Left lung (tissue), 10 donors: ENCODE measurements around the gene GNAO1. TPM values are rescaled to one million over a fixed set of nuclear protein-coding genes. Genes with fewer than 3 reads are reported as not detected.

Experiments
- ATAC-seq: fragments of 200-7000 bp; cut with Tn5 transposase; one replicate; pipeline ENCODE4 v1.9.1; 2020; ENCODE audit warnings: moderate library complexity
- DNase-seq, 4 donors: peaks; one replicate each; pipeline ENCODE4 v3.0.0-alpha.2; 2013 to 2020
- H3K27ac ChIP-seq, 2 donors: fragments of 200-600 bp; sonication (generic) in 1 of 2; one replicate each; pipeline versions ENCODE4 v1.5.0 to v1.8.0; 2020 to 2021
- H3K27me3 ChIP-seq, 2 donors: fragments of 200-600 bp; sonication (generic) in 1 of 2; one replicate each; pipeline versions ENCODE4 v1.5.0 to v1.8.0; 2020 to 2021
- H3K36me3 ChIP-seq, 2 donors: fragments of 200-600 bp; sonication (generic) in 1 of 2; one replicate each; pipeline versions ENCODE4 v1.5.0 to v1.8.0; 2020 to 2021
- H3K4me1 ChIP-seq, 2 donors: fragments of 200-600 bp; one replicate each; pipeline ENCODE4 v1.8.0; 2021
- H3K4me3 ChIP-seq, 2 donors: fragments of 200-600 bp; sonication (generic) in 1 of 2; one replicate each; pipeline versions ENCODE4 v1.5.0 to v1.8.0; 2020 to 2021; ENCODE audit warnings: mild to moderate bottlenecking in 1 of 2
- H3K9me3 ChIP-seq, 2 donors: fragments of 200-600 bp; sonication (generic) in 1 of 2; one replicate each; pipeline versions ENCODE4 v1.5.0 to v1.8.0; 2020 to 2021
- CTCF ChIP-seq, 2 donors: fragments of 200-600 bp; sonication (generic) in 1 of 2; IDR thresholded peaks; one replicate each; pipeline versions ENCODE4 v1.5.0 to v1.8.0; 2021; ENCODE audit warnings: antibody characterized with exemption in 2 of 2
- intact Hi-C, 2 donors: fragments of 100-400 bp; cut with DNase I; formaldehyde crosslinking; loops; one replicate each; pipeline versions ENCODE4 v1.11.2 to v1.14.2; 2022
- polyA plus RNA-seq, 6 donors: library from polyadenylated mRNA; unstranded; fragments of 120-200 nt; gene quantifications; one replicate each; pipeline ENCODE4 v1.2.1, GENCODE V29; 2013; ENCODE audit not compliant: insufficient read length in 6 of 6
- total RNA-seq, 2 donors: library from RNA; stranded (reverse); fragmentation: NEBNext Ultra II Directional; extraction: Animal tissue kit (Norgen Biotek cat#: 25700); gene quantifications; one replicate each; pipeline ENCODE4 v1.2.1, GENCODE V29; 2021
- donor health status: DM: no; HTN: yes; CAD: no.
- donor health status: DM: no; HTN: no; CAD: no.

GNAO1 gene
- total and polyA plus RNA-seq, 8 donors = 1.3 to 34.1 (median 22.2) TPM

GRCh38 chr16:56355221-56355620 lies 163.9 kb downstream of the GNAO1 start:
- Histone ChIP-seq H3K4me1 (peaks cover 7 to 12% of the 10 kb centered on the region in 2 donors), H3K9me3 (no peaks in the 10 kb centered on the region), H3K36me3 (peaks cover 0 to 5% of the 10 kb centered on the region in 2 donors), H3K4me3 (no peak overlapping the region), H3K27me3 (peaks cover 0 to 5% of the 10 kb centered on the region in 2 donors), H3K27ac (no peak overlapping the region)
- intact Hi-C loops = no loop called here
- ATAC-seq = no peak
- no peak for TF ChIP-seq CTCF (IDR thresholded peaks at IDR 0.05)
- no peak for DNase-seq

GRCh38 chr16:56355786-56356275 lies 164.5 kb downstream of the GNAO1 start:
- H3K4me3 ChIP-seq = no peak overlapping the region
- peak in 1 of 4 donors; percentile 68 for DNase-seq
- no peak overlapping the region for H3K27ac ChIP-seq

GRCh38 chr16:56356276-56357240 lies 165.3 kb downstream of the GNAO1 start:
- intact Hi-C loops = no loop called here
- Histone ChIP-seq H3K36me3 (peaks cover 0 to 12% of the 10 kb centered on the region in 2 donors), H3K27ac (peak overlapping the region; percentile 15 to 63), H3K4me1 (peaks cover 7 to 12% of the 10 kb centered on the region in 2 donors), H3K4me3 (peak overlapping the region; percentile 16 to 39), H3K9me3 (no peaks in the 10 kb centered on the region), H3K27me3 (no peaks in the 10 kb centered on the region)
- ATAC-seq (peak; percentile 99), DNase-seq (peak; percentile 68 to 93 (median 86))
- peak; percentile 74 to 78 for TF ChIP-seq CTCF (IDR thresholded peaks at IDR 0.05)

More at GRCh38 chr16:56355786-56356275, 164.5 kb downstream of the GNAO1 start:
- Histone ChIP-seq H3K4me1 (peaks cover 7 to 12% of the 10 kb centered on the region in 2 donors), H3K36me3 (peaks cover 0 to 11% of the 10 kb centered on the region in 2 donors), H3K27me3 (no peaks in the 10 kb centered on the region), H3K9me3 (no peaks in the 10 kb centered on the region)
- ATAC-seq = no peak
- intact Hi-C loops = no loop called here
- TF ChIP-seq CTCF (IDR thresholded peaks at IDR 0.05) = no peak

GRCh38 chr16:56357241-56357764 lies 166.0 kb downstream of the GNAO1 start:
- TF ChIP-seq CTCF (IDR thresholded peaks at IDR 0.05) = no peak
- ATAC-seq (peak; percentile 44), DNase-seq (peak in 2 of 4 donors; percentile 22 to 72)
- peaks cover 7 to 12% of the 10 kb centered on the region in 2 donors for H3K4me1 ChIP-seq
- peaks cover 0 to 19% of the 10 kb centered on the region in 2 donors for H3K36me3 ChIP-seq
- peak overlapping the region in 1 of 2 donors; percentile 39 for H3K4me3 ChIP-seq
- intact Hi-C loops = no loop called here
- H3K27ac ChIP-seq = peak overlapping the region; percentile 15 to 63
- no peaks in the 10 kb centered on the region for H3K27me3 ChIP-seq
- H3K9me3 ChIP-seq = no peaks in the 10 kb centered on the region
